Left colon (tissue), 2 donors: Measurements from ENCODE around the gene CHPF2. TPM values are rescaled to one million over a fixed set of nuclear protein-coding genes. Genes with fewer than 3 reads are reported as not detected.

Experiments
- ATAC-seq: fragments of 200-7000 bp; cut with Tn5 transposase; one replicate; pipeline ENCODE4 v1.9.1; 2020; ENCODE audit warnings: mild to moderate bottlenecking, moderate library complexity
- DNase-seq, 2 donors: peaks; one replicate each; pipeline ENCODE4 v3.0.0-alpha.2; 2020
- intact Hi-C, 2 donors: fragments of 100-400 bp; cut with DNase I in 1 of 2; cut with micrococcal nuclease in 1 of 2; formaldehyde crosslinking; loops; one replicate each; pipeline versions ENCODE4 v1.11.2 to v1.14.0; 2022; cut with DNase I, micrococcal nuclease
- total RNA-seq, 2 donors: library from RNA; stranded (reverse); fragmentation: NEBNext Ultra II Directional; extraction: Animal tissue kit (Norgen Biotek cat#: 25700); gene quantifications; one replicate each; pipeline ENCODE4 v1.2.1, GENCODE V29; 2021
- donor health status: DM: no; HTN: no; CAD: no.
- donor health status: DM: yes; HTN: yes; CAD: no.

Gene CHPF2
- total RNA-seq, 2 donors from 2014 or later, result 46.8 to 48.8 TPM

DNA sequence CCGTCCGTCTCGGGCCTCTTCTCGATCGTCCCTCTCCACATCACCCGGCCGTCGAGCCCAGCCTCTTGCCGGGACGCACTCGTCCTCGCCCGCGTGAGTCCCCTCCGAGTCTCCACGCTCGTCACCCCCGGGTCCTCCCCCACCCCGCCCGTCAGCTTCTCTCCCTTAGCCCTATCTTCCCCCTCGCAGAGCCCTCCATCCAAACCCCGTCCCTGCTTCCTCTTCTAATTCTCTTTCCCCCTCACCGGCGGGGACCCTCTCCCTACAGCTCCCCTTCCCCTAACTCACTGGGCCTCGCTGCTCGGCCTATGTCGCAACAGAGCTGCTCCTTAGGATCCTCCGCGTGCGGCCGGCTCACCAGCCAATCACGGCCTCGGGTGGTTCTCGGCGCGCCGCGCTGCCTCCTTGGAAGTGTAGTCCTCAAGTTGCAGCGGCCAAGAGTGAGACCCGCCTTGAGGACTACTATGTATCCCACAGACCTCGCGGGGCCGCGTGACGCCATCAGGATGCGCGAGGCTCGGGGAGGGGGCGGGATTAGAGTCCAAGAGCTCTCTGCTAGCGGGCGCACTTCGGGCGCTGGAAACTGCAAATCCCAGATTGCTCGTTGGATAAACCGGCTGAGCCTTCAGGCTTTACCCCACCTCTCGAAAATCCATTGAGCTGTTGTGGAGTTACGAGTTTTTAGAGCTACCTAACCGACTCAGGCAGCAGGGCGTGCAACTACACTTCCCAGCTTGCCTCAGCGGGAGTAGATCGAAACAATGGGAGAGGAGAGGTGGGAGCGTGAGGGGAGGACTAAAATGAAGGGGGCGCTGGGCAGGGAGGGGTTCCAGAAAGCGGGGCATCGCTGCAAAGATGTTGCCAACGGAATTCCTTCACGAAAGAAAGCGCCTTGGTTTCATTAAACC is 5.2 kb upstream of the CHPF2 start, which contains the start of gene ABCF2:
ABCF2 (minus strand) TSS at position 331 of the 908 bp plus-strand sequence. CDS start 747 bp downstream, outside the sequence.
- DNase-seq, result peak; percentile 99
- intact Hi-C loops, result no loop called here
- peak; percentile 90 for ATAC-seq

DNA sequence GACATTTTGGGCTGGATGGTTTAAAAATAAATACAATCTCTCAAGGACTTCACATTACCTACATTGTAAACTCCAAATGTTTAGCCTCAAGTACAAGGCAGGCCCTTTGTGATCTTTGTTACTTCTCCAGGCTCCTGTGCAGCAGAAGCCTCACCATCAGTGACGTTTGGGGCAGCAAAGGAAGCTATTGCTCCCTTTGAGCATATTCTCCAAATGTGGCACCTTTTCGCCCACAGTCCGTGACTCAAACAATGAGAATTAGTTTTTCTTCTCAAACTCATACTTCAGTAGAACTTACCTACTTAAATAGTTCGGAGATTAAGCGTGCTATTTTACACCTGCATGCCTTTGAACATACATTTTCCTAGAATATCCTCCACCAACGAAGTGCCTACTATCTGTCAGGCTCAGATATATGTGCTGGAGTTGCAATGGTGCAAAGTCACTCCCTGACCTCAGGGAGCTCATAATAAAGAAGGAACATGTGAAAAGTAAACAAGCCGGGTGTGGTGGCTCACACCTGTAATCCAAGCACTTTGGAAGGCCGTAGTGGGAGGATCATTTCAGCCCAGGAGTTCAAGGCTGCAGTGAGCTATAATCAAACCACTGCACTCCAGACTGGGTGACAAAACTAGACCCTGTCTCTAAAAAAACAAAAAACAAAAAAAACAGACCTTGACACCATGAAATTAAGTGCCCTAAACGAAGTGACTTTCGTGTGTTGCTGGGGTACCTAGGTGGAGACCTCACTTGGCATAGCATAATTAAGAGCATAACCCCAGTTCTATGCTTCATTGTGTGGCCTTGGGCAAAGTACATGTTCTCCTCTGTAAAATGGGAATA is 4.0 kb upstream of the CHPF2 start:
- intact Hi-C loops, result no loop called here
- ATAC-seq (peak; percentile 61), DNase-seq (peak in 1 of 2 donors; percentile 62)

DNA sequence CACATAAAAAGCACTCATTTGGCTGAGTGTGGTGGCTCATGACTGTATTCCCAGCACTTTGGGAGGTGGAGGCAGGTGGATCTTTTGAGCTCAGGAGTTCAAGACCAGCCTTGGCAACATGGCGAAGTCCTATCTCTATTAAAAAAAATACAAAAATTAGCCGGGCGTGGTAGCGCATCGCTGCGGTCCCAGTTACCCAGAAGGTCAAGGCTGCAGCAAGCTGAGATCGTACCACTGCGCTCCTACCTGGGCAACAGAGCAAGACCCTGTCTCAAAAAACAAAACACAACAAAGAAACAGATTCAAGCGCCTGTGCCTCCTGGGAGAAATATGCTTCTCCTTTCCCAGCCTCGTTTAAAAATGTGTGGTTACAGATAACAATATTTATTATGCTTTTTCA is 3.0 kb upstream of the CHPF2 start:
- no peak for DNase-seq
- intact Hi-C loops, result no loop called here
- no peak for ATAC-seq

DNA sequence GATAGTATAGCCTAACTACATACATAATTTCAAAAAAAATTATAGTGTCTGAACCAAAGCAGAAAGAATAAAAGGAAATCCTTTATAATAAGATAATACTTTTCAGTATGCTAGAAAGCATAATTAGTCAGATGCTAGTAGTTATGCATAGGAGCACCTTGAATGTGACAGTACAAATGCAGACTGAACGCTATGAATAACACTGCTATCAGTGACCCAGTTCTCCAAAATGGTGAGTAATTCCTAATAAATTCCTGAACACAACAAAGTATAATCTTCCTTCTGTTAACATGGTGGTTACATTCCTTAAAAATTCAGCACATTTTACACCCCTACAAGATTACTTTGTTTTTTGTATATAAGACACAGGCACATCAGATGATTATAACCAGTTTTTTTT is 1.2 kb upstream of the CHPF2 start:
- ATAC-seq, result no peak
- no peak for DNase-seq
- intact Hi-C loops, result no loop called here

DNA sequence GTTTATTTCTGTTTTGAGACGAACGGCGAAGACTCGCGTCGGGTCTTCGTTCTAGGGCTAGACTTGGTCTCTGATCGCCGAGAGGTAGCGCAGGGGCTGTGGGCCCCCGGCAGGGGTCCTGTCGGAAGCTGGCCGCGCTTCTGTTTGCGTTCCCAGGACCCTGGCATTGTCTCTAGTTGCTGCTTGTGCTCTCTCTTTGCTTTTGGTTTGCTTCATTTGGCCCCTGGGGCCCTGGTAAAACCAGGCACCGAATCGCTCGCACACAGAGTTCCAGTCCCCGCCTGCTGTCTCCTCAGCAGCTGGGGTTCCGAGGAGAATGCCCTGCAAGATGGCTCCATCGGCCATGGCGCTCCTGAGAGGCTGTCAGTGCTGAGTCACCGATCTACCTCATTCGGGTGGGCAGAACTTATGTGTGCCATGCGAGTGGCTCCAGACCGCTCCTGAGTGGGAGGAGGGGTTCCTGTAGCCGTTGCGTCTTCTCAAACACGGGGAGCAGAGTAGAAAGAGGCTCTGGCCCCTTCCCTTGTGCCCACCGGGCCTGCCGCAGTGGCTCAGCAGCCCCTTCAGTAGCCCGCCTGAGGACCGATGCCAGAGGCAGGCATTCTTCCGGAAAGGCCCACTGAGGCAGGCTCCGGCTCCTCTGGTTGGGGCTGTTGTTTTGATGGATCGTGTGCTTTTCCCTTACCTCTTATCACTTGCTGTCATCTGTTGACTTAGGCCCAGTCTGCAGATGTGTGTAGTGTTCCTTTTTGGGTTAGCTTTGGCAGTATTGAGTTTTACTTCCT is 826 bp downstream of the CHPF2 start:
- intact Hi-C loops, result no loop called here
- ATAC-seq, result peak; percentile 38
- peak in 1 of 2 donors; percentile 51 for DNase-seq

DNA sequence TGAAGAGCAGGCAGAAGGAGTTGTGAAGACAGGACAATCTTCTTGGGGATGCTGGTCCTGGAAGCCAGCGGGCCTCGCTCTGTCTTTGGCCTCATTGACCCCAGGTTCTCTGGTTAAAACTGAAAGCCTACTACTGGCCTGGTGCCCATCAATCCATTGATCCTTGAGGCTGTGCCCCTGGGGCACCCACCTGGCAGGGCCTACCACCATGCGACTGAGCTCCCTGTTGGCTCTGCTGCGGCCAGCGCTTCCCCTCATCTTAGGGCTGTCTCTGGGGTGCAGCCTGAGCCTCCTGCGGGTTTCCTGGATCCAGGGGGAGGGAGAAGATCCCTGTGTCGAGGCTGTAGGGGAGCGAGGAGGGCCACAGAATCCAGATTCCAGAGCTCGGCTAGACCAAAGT is 1.5 kb downstream of the CHPF2 start:
- ATAC-seq, result no peak
- no peak for DNase-seq
- intact Hi-C loops, result no loop called here

DNA sequence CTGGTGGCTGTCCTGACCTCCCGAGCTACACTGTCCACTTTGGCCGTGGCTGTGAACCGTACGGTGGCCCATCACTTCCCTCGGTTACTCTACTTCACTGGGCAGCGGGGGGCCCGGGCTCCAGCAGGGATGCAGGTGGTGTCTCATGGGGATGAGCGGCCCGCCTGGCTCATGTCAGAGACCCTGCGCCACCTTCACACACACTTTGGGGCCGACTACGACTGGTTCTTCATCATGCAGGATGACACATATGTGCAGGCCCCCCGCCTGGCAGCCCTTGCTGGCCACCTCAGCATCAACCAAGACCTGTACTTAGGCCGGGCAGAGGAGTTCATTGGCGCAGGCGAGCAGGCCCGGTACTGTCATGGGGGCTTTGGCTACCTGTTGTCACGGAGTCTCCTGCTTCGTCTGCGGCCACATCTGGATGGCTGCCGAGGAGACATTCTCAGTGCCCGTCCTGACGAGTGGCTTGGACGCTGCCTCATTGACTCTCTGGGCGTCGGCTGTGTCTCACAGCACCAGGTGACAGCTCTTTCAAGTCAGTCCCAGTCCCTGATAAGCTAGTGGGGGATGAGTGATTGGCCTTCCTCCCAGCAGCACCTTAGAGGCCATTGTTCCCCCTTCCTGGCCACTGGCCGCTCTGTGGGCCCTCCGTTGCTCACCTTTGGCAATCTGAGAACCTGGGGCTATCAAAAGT is 3.0 kb downstream of the CHPF2 start:
- intact Hi-C loops, result no loop called here
- no peak for ATAC-seq
- no peak for DNase-seq

DNA sequence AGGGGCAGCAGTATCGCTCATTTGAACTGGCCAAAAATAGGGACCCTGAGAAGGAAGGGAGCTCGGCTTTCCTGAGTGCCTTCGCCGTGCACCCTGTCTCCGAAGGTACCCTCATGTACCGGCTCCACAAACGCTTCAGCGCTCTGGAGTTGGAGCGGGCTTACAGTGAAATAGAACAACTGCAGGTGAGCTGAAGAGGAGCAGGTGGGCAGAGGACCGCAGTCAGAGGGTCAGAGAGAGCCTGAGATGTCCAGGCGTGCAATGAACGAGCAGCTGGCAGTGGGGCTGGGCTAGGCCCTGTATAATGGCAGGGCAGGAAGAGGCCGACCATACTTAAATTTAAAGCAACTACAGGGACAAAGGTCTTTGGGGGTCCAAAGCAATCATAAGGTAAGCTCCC is 4.1 kb downstream of the CHPF2 start:
- no peak for ATAC-seq
- DNase-seq, result no peak
- intact Hi-C loops, result no loop called here

DNA sequence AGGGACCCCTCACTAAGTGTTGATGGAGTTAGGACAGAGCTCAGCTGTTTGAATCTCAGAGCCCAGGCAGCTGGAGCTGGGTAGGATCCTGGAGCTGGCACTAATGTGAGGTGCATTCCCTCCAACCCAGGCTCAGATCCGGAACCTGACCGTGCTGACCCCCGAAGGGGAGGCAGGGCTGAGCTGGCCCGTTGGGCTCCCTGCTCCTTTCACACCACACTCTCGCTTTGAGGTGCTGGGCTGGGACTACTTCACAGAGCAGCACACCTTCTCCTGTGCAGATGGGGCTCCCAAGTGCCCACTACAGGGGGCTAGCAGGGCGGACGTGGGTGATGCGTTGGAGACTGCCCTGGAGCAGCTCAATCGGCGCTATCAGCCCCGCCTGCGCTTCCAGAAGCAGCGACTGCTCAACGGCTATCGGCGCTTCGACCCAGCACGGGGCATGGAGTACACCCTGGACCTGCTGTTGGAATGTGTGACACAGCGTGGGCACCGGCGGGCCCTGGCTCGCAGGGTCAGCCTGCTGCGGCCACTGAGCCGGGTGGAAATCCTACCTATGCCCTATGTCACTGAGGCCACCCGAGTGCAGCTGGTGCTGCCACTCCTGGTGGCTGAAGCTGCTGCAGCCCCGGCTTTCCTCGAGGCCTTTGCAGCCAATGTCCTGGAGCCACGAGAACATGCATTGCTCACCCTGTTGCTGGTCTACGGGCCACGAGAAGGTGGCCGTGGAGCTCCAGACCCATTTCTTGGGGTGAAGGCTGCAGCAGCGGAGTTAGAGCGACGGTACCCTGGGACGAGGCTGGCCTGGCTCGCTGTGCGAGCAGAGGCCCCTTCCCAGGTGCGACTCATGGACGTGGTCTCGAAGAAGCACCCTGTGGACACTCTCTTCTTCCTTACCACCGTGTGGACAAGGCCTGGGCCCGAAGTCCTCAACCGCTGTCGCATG is 5.2 kb downstream of the CHPF2 start:
- intact Hi-C loops, result no loop called here
- no peak for ATAC-seq
- no peak for DNase-seq

DNA sequence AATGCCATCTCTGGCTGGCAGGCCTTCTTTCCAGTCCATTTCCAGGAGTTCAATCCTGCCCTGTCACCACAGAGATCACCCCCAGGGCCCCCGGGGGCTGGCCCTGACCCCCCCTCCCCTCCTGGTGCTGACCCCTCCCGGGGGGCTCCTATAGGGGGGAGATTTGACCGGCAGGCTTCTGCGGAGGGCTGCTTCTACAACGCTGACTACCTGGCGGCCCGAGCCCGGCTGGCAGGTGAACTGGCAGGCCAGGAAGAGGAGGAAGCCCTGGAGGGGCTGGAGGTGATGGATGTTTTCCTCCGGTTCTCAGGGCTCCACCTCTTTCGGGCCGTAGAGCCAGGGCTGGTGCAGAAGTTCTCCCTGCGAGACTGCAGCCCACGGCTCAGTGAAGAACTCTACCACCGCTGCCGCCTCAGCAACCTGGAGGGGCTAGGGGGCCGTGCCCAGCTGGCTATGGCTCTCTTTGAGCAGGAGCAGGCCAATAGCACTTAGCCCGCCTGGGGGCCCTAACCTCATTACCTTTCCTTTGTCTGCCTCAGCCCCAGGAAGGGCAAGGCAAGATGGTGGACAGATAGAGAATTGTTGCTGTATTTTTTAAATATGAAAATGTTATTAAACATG is 6.0 kb downstream of the CHPF2 start:
- ATAC-seq (no peak), DNase-seq (no peak)
- intact Hi-C loops, result no loop called here

DNA sequence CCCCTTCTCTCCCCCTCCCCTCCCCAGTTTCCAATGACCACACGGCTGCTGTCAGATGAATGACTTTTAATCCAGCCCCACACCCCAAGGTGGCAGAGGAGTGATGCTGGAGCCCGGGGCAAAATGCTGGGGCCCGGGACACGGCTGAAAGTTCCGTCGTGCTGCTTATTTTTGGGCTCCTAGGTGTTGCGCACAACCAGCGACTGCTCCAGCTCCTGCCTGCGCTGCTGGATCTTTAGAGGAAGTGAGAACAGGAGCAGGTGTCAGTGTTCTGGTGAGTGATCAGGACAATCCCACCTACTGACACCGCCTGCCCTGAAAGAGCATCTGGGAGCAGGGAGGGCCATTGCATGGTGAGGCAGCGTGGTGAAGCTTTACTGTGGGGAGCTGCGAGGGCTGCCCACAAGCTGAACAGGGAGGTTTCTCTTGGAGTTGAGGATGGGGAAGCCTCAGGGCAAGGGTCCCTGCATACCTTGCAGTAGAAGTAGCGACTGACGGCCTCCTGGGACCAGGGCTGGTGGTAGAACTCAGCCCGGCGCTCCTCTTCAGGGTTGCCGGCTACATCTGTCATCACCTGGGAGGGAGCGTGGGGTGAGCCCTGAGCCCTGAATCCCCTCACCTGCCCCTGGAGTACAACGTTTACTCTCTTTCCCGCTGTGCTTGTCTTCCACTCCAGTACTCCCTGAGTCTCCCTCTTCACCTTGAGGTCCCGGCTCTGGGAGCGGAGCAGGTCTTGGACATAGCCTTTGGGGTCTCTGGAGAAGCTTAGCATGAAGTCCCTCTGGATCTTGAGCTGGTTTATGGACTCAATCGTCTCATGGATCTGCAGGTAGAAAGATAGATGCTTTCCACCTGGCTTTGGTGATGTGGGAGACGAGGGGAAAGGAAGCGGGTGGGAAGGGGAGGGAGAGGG is 6.9 kb downstream of the CHPF2 start:
- no peak for ATAC-seq
- intact Hi-C loops, result no loop called here
- no peak for DNase-seq

DNA sequence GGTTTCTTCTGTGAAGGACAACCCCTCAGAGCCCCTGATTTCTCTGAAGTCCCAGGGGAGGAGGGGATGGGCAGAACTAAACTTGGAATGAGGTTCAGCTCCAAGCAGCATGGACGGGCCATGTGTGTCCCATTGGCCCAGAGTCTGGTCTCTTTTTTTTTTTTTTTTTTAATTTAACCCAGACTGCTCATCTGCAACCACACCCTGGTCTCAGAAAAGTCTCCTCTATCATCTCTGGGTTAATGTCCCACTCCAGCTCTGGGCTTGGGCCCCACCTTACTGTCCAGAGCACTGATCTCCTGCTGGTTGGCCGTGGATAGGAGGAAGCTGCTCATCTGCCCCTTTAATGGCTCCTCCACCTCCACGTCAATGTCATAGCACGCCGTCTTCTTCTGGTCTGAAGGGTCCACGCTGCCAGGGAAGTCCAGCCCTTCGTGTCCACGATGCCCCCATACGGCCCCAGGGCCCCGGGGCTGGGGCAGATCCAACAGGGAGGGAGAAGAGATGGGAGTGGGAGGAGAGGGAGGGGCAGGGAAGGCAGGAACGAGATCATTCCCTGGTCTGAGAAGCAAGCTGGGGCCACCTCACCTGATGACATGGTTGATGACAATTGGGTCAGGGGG is 7.7 kb downstream of the CHPF2 start:
- intact Hi-C loops, result loop anchor here in 1 of 2 donors (10.0 kb wide), 1 partner anchor 65 kb away; no protein-coding TSS in a partner anchor
- no peak for DNase-seq
- no peak for ATAC-seq

DNA sequence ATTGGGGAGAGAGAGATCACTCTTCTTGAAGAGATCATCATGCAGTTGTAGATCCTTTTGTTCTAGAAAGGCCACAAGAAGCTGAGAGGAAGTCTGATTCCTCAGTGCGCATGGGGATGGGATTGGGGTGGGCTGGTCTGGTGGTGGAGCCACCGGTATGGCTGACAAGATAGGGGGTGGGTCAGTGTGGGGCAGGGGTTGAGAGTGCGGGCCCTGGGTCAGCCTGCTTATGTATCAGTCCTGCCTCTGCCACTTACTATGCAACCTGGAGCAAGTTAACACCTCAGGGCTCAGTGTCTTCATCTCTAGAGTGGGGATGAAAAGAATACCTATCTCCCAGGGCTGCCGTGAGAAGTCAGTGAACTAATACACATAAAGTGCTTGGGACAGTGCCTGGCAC is 8.3 kb downstream of the CHPF2 start:
- intact Hi-C loops, result loop anchor here in 1 of 2 donors (10.0 kb wide), 1 partner anchor 64 kb away; no protein-coding TSS in a partner anchor
- no peak for DNase-seq
- ATAC-seq, result no peak

DNA sequence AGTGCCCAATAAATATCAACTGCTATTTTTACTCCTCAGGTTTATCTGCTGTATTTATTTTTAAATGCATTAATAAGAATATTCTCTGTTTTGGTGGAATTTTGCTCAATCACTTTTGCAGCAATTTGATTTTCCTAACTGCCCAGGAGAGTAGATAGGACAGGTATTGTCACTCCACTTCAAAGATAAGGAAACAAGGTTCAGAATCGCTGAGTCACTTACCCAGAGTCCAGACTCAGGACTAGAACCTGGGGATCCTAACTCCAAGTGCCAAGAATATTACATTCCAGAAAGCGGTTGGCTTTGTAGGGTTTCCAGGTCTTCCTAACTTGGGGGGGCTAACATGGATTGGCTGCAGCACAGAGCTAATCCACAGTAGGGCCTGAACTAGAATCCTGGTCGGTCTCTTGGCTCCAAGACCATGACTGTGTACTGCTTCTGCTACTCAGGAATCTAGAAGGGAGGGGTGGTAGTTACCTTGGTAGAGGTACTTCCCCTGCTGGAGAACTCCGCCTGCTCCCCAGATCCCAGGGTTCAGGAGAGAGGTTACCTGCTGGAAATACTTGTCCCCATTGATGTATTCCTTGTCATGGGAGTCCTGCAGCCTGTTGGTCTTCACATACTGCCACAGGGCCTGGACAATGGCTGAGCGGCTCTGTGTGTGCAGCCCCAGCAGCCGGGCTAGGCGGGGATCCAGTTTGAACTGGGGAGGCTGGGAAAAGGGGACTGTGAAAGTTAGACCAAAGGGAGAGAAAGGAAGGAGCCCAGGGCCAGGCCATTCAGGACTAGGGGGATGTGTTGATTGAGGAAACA is 8.9 kb downstream of the CHPF2 start:
- DNase-seq, result no peak
- intact Hi-C loops, result loop anchor here in 1 of 2 donors (10.0 kb wide), 1 partner anchor 64 kb away; no protein-coding TSS in a partner anchor
- ATAC-seq, result no peak

DNA sequence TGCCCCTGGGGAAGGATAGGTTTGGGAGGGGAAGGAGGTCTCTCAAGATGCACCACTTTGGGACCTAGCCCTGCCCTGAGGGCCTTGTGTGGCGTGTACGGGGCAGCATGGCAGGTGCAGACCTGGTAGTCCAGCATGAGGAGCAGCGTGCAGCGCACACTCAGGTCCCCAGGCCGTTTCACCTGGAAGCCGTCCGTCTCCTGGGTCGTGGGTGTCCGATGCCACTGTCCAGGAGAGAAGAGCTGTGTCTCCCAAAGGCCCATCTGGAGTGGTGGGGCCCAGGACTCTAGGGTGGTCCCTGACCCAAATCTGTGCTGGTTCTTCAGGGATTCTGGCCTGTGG is 9.4 kb downstream of the CHPF2 start:
- DNase-seq (no peak), ATAC-seq (no peak)
- intact Hi-C loops, result loop anchor here in 1 of 2 donors (10.0 kb wide), 1 partner anchor 63 kb away; no protein-coding TSS in a partner anchor
